HCT116 (cell line): Measurements from ENCODE around the gene PPEF2. TPM values are rescaled to one million over a fixed set of nuclear protein-coding genes. Genes with fewer than 3 reads are reported as not detected.

ENCODE experiments used
- ATAC-seq: fragments of 200-7000 bp; cut with Tn5 transposase; 2 replicates; pipeline ENCODE4 v1.9.1; 2020; ENCODE audit warnings: mild to moderate bottlenecking, moderate library complexity
- BruUV-seq: library from RNA; stranded (reverse); fragments of 400-500 nt; replicated peaks from 2 replicates; lab custom pipeline; 2021; lab: Mats Ljungman, UMichigan
- CTCF ChIA-PET: fragments of 300-600 bp; sonication (Branson Sonifier 250); formaldehyde crosslinking; loops from one replicate; lab custom pipeline; 2021; ENCODE audit warnings: antibody characterized with exemption; lab: Charles Lee
- POLR2A ChIA-PET: fragments of 300-600, 350-600 bp; sonication (Branson Sonifier 250); formaldehyde crosslinking; loops from one replicate; lab custom pipeline; 2021; ENCODE audit warnings: antibody characterized with exemption; lab: Charles Lee
- RAD21 ChIA-PET, 2 experiments: fragments of 300-600 bp; sonication (Branson Sonifier 250); formaldehyde crosslinking; loops; one replicate each; lab custom pipeline; 2023; ENCODE audit warnings: low total read pairs in 2 of 2; ENCODE audit not compliant: uncharacterized antibody in 2 of 2, unreplicated experiment in 2 of 2, low non-redundant PET in 1 of 2; lab: Charles Lee
- DNase-seq: peaks from one replicate; pipeline ENCODE4 v3.0.0-alpha.2; 2010; ENCODE audit warnings: low read depth, low spot score
- H2AFZ ChIP-seq: fragments of 200-600 bp; shearing (Covaris generic), sonication (generic); 2 replicates; pipeline ENCODE4 v1.6.1; 2017; ENCODE audit warnings: low read depth, mixed run types, mixed read lengths, antibody characterized with exemption, low read length; ENCODE audit not compliant: poor library complexity, severe bottlenecking
- H3K27ac ChIP-seq: 2 replicates; pipeline ENCODE4 v1.5.1; 2012; ENCODE audit warnings: low read depth, low read length
- H3K27me3 ChIP-seq: fragments of 200-600 bp; sonication (generic); 2 replicates; pipeline ENCODE4 v1.6.1; 2016; ENCODE audit warnings: mixed run types, low read length, mixed read lengths; ENCODE audit not compliant: insufficient read depth
- H3K36me3 ChIP-seq, 2 experiments: fragments of 200-500 bp in 1 of 2; fragments of 200-600 bp in 1 of 2; sonication (Bioruptor generic) in 1 of 2; sonication (generic) in 1 of 2; 2 replicates each; pipeline versions ENCODE4 v1.5.1 to v1.6.1; 2014 to 2016; ENCODE audit warnings: low read length in 2 of 2, inconsistent platforms in 1 of 2, mixed read lengths in 1 of 2, mixed run types in 1 of 2; ENCODE audit not compliant: insufficient read depth in 2 of 2, control insufficient read depth in 1 of 2
- H3K4me1 ChIP-seq, 2 experiments: fragments of 200-600 bp in 1 of 2; sonication (generic) in 1 of 2; 2 replicates each; pipeline versions ENCODE4 v1.5.1 to v1.6.1; 2012 to 2017; ENCODE audit warnings: low read length in 2 of 2, inconsistent platforms in 1 of 2, mild to moderate bottlenecking in 1 of 2, mixed read lengths in 1 of 2, mixed run types in 1 of 2, moderate library complexity in 1 of 2; ENCODE audit not compliant: insufficient read depth in 2 of 2, control insufficient read depth in 1 of 2
- H3K4me2 ChIP-seq: fragments of 200-600 bp; sonication (generic); 2 replicates; pipeline ENCODE4 v1.6.1; 2017; ENCODE audit warnings: mixed run types, low read length, mixed read lengths
- H3K4me3 ChIP-seq, 2 experiments: fragments of 200-600 bp in 1 of 2; sonication (generic) in 1 of 2; replicated peaks in 1 of 2; 2 replicates each; pipeline ENCODE4 v1.5.1; 2011 to 2016; ENCODE audit warnings: low read length in 2 of 2, control low read depth in 1 of 2, low read depth in 1 of 2, mild to moderate bottlenecking in 1 of 2, mixed read lengths in 1 of 2, mixed run types in 1 of 2
- H3K79me2 ChIP-seq: fragments of 200-600 bp; sonication (generic); 2 replicates; pipeline ENCODE4 v1.6.1; 2017; ENCODE audit warnings: mild to moderate bottlenecking, mixed run types, low read length, moderate library complexity, mixed read lengths; ENCODE audit not compliant: insufficient read depth
- H3K9ac ChIP-seq: fragments of 200-600 bp; sonication (generic); 2 replicates; pipeline ENCODE4 v1.6.1; 2016; ENCODE audit warnings: low read length, mixed read lengths
- H3K9me2 ChIP-seq: fragments of 200-600 bp; sonication (generic), shearing (Covaris generic); 2 replicates; pipeline ENCODE4 v1.6.1; 2017; ENCODE audit warnings: mixed run types, mild to moderate bottlenecking, moderate library complexity; ENCODE audit not compliant: insufficient read depth
- H3K9me3 ChIP-seq, 2 experiments: fragments of 200-500 bp in 1 of 2; fragments of 200-600 bp in 1 of 2; sonication (Bioruptor generic) in 1 of 2; sonication (generic) in 1 of 2; 2 replicates each; pipeline ENCODE4 v1.6.1; 2014 to 2017; ENCODE audit warnings: low read length in 2 of 2, mixed read lengths in 2 of 2, inconsistent platforms in 1 of 2, low read depth in 1 of 2, mild to moderate bottlenecking in 1 of 2, mixed run types in 1 of 2, moderate library complexity in 1 of 2; ENCODE audit not compliant: control insufficient read depth in 1 of 2, insufficient read depth in 1 of 2
- H4K20me1 ChIP-seq: fragments of 200-600 bp; sonication (generic), shearing (Covaris generic); 2 replicates; pipeline ENCODE4 v1.6.1; 2017; ENCODE audit warnings: mixed run types, mild to moderate bottlenecking, moderate library complexity; ENCODE audit not compliant: insufficient read depth
- CTCF ChIP-seq, 3 experiments: fragments of 200-600 bp in 1 of 3; sonication (generic) in 1 of 3; IDR thresholded peaks in 2 of 3; conservative IDR thresholded peaks in 1 of 3; 2 replicates each; pipeline ENCODE4 v1.5.1; 2012 to 2017; ENCODE audit warnings: low read depth in 2 of 3, low read length in 2 of 3, antibody characterized with exemption in 1 of 3, borderline replicate concordance in 1 of 3, control low read depth in 1 of 3, mild to moderate bottlenecking in 1 of 3, mixed read lengths in 1 of 3, mixed run types in 1 of 3, moderate library complexity in 1 of 3; ENCODE audit not compliant: insufficient read depth in 1 of 3
- ELF1 ChIP-seq: IDR thresholded peaks from 2 replicates; pipeline ENCODE4 v1.6.1; 2012; ENCODE audit warnings: low read depth, borderline replicate concordance
- MAX ChIP-seq: IDR thresholded peaks from 2 replicates; pipeline ENCODE4 v1.6.1; 2012
- POLR2AphosphoS5 ChIP-seq: IDR thresholded peaks from 2 replicates; pipeline ENCODE4 v1.6.1; 2011; ENCODE audit warnings: mild to moderate bottlenecking, low read depth, low read length, moderate library complexity
- SIN3A ChIP-seq: IDR thresholded peaks from 2 replicates; pipeline ENCODE4 v1.6.1; 2012; ENCODE audit warnings: low read depth
- TCF7L2 ChIP-seq: IDR thresholded peaks from 2 replicates; pipeline ENCODE4 v1.7.0; 2011; ENCODE audit warnings: borderline replicate concordance, inconsistent platforms; ENCODE audit not compliant: insufficient read depth, insufficient read length; ENCODE audit errors: extremely low read depth
- YY1 ChIP-seq: IDR thresholded peaks from 2 replicates; pipeline ENCODE4 v1.6.1; 2011; ENCODE audit warnings: low read length, low read depth, moderate library complexity, mild to moderate bottlenecking; ENCODE audit not compliant: insufficient replicate concordance; ENCODE audit errors: extremely low read depth
- ZFX ChIP-seq: fragments of 450-650 bp; IDR thresholded peaks from 2 replicates; pipeline ENCODE4 v1.6.1; 2017
- intact Hi-C: fragments of 100-400 bp; cut with micrococcal nuclease; formaldehyde crosslinking; loops from 2 replicates; pipeline ENCODE4 v1.10.0; 2022
- total RNA-seq: library from RNA; stranded (reverse); gene quantifications from one replicate; pipeline ENCODE4 v1.2.1, GENCODE V29; 2021; ENCODE audit not compliant: unreplicated experiment

PPEF2 gene
- total RNA-seq, 1 experiment from 2014 or later, result not detected

- H3K27ac ChIP-seq, result peak within 1 kb of the TSS; percentile 84
- H3K9me3 ChIP-seq, result no peaks in the 10 kb centered on the region
- peak; percentile 51 for DNase-seq
- ChIA-PET CTCF (interaction anchor here (1.0 to 2.2 kb wide), 6 partner anchors 9 to 146 kb away, joined by 3 to 5 read pairs (median 4); no protein-coding TSS in a partner anchor), POLR2A (interaction anchor here (0.6 kb wide), 1 partner anchor 93 kb away, joined by 3 read pairs; no protein-coding TSS in a partner anchor), RAD21 (interaction anchor here in 1 of 2 experiments (0.5 kb wide), 1 partner anchor 50 kb away, joined by 3 read pairs; the partner anchor contains the start of gene SDAD1)
- H4K20me1 ChIP-seq, result no peaks in the 10 kb centered on the region
- H3K27me3 ChIP-seq, result no peaks in the 10 kb centered on the region
- peak within 1 kb of the TSS; percentile 82 for H3K9ac ChIP-seq
- intact Hi-C loops, result loop anchor here (2.0 kb wide), 1 partner anchor 50 kb away; the partner anchor contains the start of gene SDAD1
- peaks cover 0 to 6% of the 10 kb centered on the region in 2 experiments; a peak in 1 of 4 replicates for H3K36me3 ChIP-seq
- H3K4me3 ChIP-seq, result peak within 1 kb of the TSS; percentile 74 to 91
- H3K4me1 ChIP-seq, result peaks cover 6 to 19% of the 10 kb centered on the region in 2 experiments
- no peaks in the 10 kb centered on the region for H3K79me2 ChIP-seq
- no TSS peak for BruUV-seq
- H2AFZ ChIP-seq, result peak within 1 kb of the TSS; percentile 87
- no peaks in the 10 kb centered on the region for H3K9me2 ChIP-seq
- ATAC-seq, result peak; percentile 90
- H3K4me2 ChIP-seq, result peak within 1 kb of the TSS; percentile 99
- no peak for TF ChIP-seq YY1
- peak; percentile 31 for TF ChIP-seq TCF7L2
- peak; percentile 83 for TF ChIP-seq SIN3A
- TF ChIP-seq ELF1, result no peak
- no peak for TF ChIP-seq ZFX
- TF ChIP-seq CTCF (IDR thresholded peaks at IDR 0.05 in 2 of 3, conservative IDR thresholded peaks at IDR 0.05 in 1 of 3; ENCODE audit: borderline replicate concordance in 1 of 3, insufficient read depth in 1 of 3, low read depth in 2 of 3, low read length in 2 of 3), result peak in 2 of 3 experiments; percentile 28 to 45; a peak in 2 of 6 replicates
- TF ChIP-seq POLR2AphosphoS5, result peak; percentile 65
- peak; percentile 77 for TF ChIP-seq MAX
Observed at GRCh38 chr4:75940692-75941253, 38.5 kb upstream of the PPEF2 start, which contains the start of gene NAAA. Gene NAAA (minus strand): TSS chr4:75941013. CDS start chr4:75940949, 64 bp downstream.
